Testis (tissue), 2 donors: ENCODE results near the gene NUTM2B.
"Not testable (repeated sequence)": the region's sequence is repeated elsewhere in the genome, so short reads cannot be mapped to it uniquely, and the experiment has no call there.

ENCODE experiments used
- POLR2A ChIP-seq: fragments of 450-650 bp; IDR thresholded peaks from one replicate; pipeline ENCODE4 v1.6.1; 2017; ENCODE audit warnings: antibody characterized with exemption, mild to moderate bottlenecking, moderate library complexity
- TF ChIP-seq, protein P1 (sequence below), 3 experiments: fragments of 450-650 bp in 2 of 3; fragments of 200-600 bp in 1 of 3; sonication (generic) in 1 of 3; IDR thresholded peaks; one replicate each; pipeline ENCODE4 v1.5.1; 2016 to 2019; ENCODE audit warnings: antibody characterized with exemption in 3 of 3, mild to moderate bottlenecking in 2 of 3, moderate library complexity in 1 of 3

DNA sequence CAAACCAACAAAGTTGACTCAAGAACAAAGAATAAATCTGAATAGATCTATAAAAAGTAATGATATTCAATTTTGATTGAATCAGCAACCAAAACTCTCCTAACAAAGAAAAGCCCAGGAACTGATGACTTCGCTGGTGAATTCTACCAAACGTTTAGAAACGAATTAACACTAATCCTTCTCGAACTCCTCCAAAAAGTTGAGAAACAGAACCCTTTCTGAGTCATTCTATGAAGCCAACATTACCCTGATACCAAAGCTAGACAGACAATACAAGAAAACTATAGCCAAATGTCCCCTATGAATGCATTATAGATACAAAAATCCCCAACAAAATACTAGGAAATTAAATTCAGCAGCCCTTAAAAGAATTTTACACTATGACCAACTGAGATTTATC lies 17.0 kb downstream of the NUTM2B start:
- TF ChIP-seq POLR2A, result not testable (repeated sequence)
- TF ChIP-seq, protein P1, sequence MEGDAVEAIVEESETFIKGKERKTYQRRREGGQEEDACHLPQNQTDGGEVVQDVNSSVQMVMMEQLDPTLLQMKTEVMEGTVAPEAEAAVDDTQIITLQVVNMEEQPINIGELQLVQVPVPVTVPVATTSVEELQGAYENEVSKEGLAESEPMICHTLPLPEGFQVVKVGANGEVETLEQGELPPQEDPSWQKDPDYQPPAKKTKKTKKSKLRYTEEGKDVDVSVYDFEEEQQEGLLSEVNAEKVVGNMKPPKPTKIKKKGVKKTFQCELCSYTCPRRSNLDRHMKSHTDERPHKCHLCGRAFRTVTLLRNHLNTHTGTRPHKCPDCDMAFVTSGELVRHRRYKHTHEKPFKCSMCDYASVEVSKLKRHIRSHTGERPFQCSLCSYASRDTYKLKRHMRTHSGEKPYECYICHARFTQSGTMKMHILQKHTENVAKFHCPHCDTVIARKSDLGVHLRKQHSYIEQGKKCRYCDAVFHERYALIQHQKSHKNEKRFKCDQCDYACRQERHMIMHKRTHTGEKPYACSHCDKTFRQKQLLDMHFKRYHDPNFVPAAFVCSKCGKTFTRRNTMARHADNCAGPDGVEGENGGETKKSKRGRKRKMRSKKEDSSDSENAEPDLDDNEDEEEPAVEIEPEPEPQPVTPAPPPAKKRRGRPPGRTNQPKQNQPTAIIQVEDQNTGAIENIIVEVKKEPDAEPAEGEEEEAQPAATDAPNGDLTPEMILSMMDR (IDR thresholded peaks at IDR 0.05), result not testable (repeated sequence)
